ENCODE results near the gene FRMPD1.

DNA sequence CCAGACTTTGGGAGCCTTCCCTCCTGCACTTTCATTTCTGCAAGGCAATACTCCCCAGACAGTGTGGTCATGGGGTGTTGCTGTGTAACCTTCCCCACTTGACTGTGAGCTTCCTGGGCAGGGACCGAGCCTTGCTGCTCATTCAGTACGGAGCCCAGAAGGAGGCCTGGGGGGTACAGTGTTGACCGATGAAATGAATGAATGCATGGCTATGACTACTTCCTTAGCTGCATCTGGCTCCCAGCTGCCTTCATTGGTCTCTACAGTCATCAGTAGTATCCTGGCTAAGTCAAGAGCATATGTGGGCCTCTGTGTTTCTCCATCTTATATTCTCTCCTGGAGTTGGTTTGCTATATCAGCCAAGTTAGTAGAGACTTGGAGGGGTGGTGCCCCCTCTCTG is 9.9 kb downstream of the FRMPD1 start:
- TF ChIP-seq CTCF (IDR thresholded peaks at IDR 0.05; ENCODE audit: low read length) = no peak
- TF ChIP-seq EZH2 (IDR thresholded peaks at IDR 0.05; ENCODE audit: borderline replicate concordance, low read length) = no peak

Measured in OCI-LY1 (cell line).